Cardiac muscle cell (in vitro differentiated cells and primary cell): ENCODE results near the gene S100A14. TPM values are rescaled to one million over a fixed set of nuclear protein-coding genes. Genes with fewer than 3 reads are reported as not detected.

Source experiments
- DNase-seq, 2 donors: peaks; one replicate each; pipeline versions ENCODE4 v3.0.0 to v3.0.0-alpha.2; 2010 to 2017; ENCODE audit warnings: low read depth in 1 of 2, low spot score in 1 of 2
- H3K27ac ChIP-seq: fragments of 200-600 bp; sonication (generic); 2 replicates; pipeline ENCODE4 v1.5.1; 2016
- H3K27me3 ChIP-seq: fragments of 200-600 bp; sonication (generic); 2 replicates; pipeline ENCODE4 v1.6.0; 2016; ENCODE audit warnings: control low read depth
- H3K36me3 ChIP-seq: fragments of 200-600 bp; sonication (generic); 2 replicates; pipeline ENCODE4 v1.5.1; 2016; ENCODE audit warnings: control low read depth
- H3K4me1 ChIP-seq: fragments of 200-600 bp; sonication (generic); 2 replicates; pipeline ENCODE4 v1.8.1; 2017; ENCODE audit warnings: low read depth, mild to moderate bottlenecking, mixed run types
- H3K4me3 ChIP-seq: fragments of 200-600 bp; sonication (generic); 2 replicates; pipeline ENCODE4 v1.5.1; 2016; ENCODE audit warnings: mild to moderate bottlenecking
- H3K9me3 ChIP-seq: fragments of 200-600 bp; sonication (generic); 2 replicates; pipeline ENCODE4 v1.5.1; 2017; ENCODE audit warnings: low read depth, mild to moderate bottlenecking, control low read depth
- CTCF ChIP-seq: IDR thresholded peaks from 2 replicates; pipeline ENCODE4 v1.5.1; 2012; ENCODE audit warnings: low read depth, mild to moderate bottlenecking, low read length
- polyA plus RNA-seq: library from polyadenylated mRNA; unstranded; fragments of >200 nt; fragmentation: Nextera tagmentation; extraction: Ambion mirVana; gene quantifications from 2 replicates; pipeline ENCODE4 v1.2.1, GENCODE V29; 2016
- total RNA-seq: library from RNA; depleted of rRNA; stranded (reverse); fragments of >200 nt; gene quantifications from 2 replicates; pipeline ENCODE4 v1.2.3, GENCODE V29; 2016

Gene S100A14
- total and polyA plus RNA-seq, 2 experiments from 2014 or later: 0.51 to 0.70 TPM

- peak overlapping the region; percentile 93 for H3K27ac ChIP-seq
- peak overlapping the region; percentile 79 for H3K4me3 ChIP-seq
Measured at GRCh38 chr1:153659175-153659534, 43.0 kb upstream of the S100A14 start.

GRCh38 chr1:153658400-153659174 is 42.5 kb upstream of the S100A14 start, which contains the start of gene SNAPIN:
Gene SNAPIN (plus strand): TSS chr1:153658703. CDS start chr1:153658744, 41 bp downstream.
- Histone ChIP-seq H3K27me3 (no peaks in the 10 kb centered on the region), H3K9me3 (no peaks in the 10 kb centered on the region), H3K36me3 (peaks cover 29% of the 10 kb centered on the region), H3K27ac (peak within 1 kb of the TSS; percentile 93), H3K4me3 (peak within 1 kb of the TSS; percentile 79), H3K4me1 (no peaks in the 10 kb centered on the region)
- DNase-seq: peak; percentile 93
- peak; percentile 21 for TF ChIP-seq CTCF

More at GRCh38 chr1:153659175-153659534, 43.0 kb upstream of the S100A14 start:
- TF ChIP-seq CTCF: no peak
- no peaks in the 10 kb centered on the region for H3K9me3 ChIP-seq
- no peak for DNase-seq
- peaks cover 34% of the 10 kb centered on the region for H3K36me3 ChIP-seq
- no peaks in the 10 kb centered on the region for H3K27me3 ChIP-seq
- no peaks in the 10 kb centered on the region for H3K4me1 ChIP-seq

GRCh38 chr1:153655333-153655732 is 39.2 kb upstream of the S100A14 start:
- Histone ChIP-seq H3K27me3 (no peaks in the 10 kb centered on the region), H3K9me3 (no peaks in the 10 kb centered on the region), H3K27ac (peak overlapping the region; percentile 68), H3K4me1 (no peaks in the 10 kb centered on the region), H3K36me3 (no peaks in the 10 kb centered on the region), H3K4me3 (no peak overlapping the region)
- TF ChIP-seq CTCF: no peak
- no peak for DNase-seq

GRCh38 chr1:153652805-153653500 is 36.8 kb upstream of the S100A14 start:
- no peak for TF ChIP-seq CTCF
- peak in 1 of 2 donors; percentile 51 for DNase-seq
- Histone ChIP-seq H3K27ac (no peak overlapping the region), H3K4me3 (no peak overlapping the region), H3K4me1 (no peaks in the 10 kb centered on the region), H3K27me3 (no peaks in the 10 kb centered on the region), H3K9me3 (no peaks in the 10 kb centered on the region), H3K36me3 (no peaks in the 10 kb centered on the region)

- Histone ChIP-seq H3K4me1 (no peaks in the 10 kb centered on the region), H3K9me3 (no peaks in the 10 kb centered on the region)
- TF ChIP-seq CTCF: no peak
Measured at GRCh38 chr1:153651771-153652170, 35.6 kb upstream of the S100A14 start.

More at GRCh38 chr1:153651771-153652170, 35.6 kb upstream of the S100A14 start:
- H3K36me3 ChIP-seq: no peaks in the 10 kb centered on the region
- no peak for DNase-seq
- no peak overlapping the region for H3K4me3 ChIP-seq
- no peak overlapping the region for H3K27ac ChIP-seq
- H3K27me3 ChIP-seq: no peaks in the 10 kb centered on the region
